HG03135 (cell line): Measurements from ENCODE around the gene ARHGAP22.

Experiments used
- ATAC-seq: cut with Tn5 transposase; IDR thresholded peaks from one replicate; pipeline ENCODE4 v1.9.1; 2021; ENCODE audit warnings: mild to moderate bottlenecking, moderate library complexity; ENCODE audit not compliant: unreplicated experiment

ARHGAP22 gene

GRCh38 chr10:48501787-48502771 is 102.8 kb downstream of the ARHGAP22 start:
- no peak for ATAC-seq

- no peak for ATAC-seq
Measured at GRCh38 chr10:48501226-48501625, 103.6 kb downstream of the ARHGAP22 start.

- no peak for ATAC-seq
Measured at GRCh38 chr10:48500771-48501170, 104.1 kb downstream of the ARHGAP22 start.

GRCh38 chr10:48498940-48499510 is 105.8 kb downstream of the ARHGAP22 start:
- no peak for ATAC-seq

- ATAC-seq: no peak
Measured at GRCh38 chr10:48497780-48498770, 106.8 kb downstream of the ARHGAP22 start.

GRCh38 chr10:48496831-48497779 is 107.8 kb downstream of the ARHGAP22 start:
- no peak for ATAC-seq

- no peak for ATAC-seq
Measured at GRCh38 chr10:48496105-48496830, 108.6 kb downstream of the ARHGAP22 start.

GRCh38 chr10:48495282-48496045 is 109.4 kb downstream of the ARHGAP22 start:
- ATAC-seq: no peak

- ATAC-seq: no peak
Measured at GRCh38 chr10:48494611-48495010, 110.3 kb downstream of the ARHGAP22 start.

- ATAC-seq: no peak
Measured at GRCh38 chr10:48494073-48494472, 110.8 kb downstream of the ARHGAP22 start.

- no peak for ATAC-seq
Measured at GRCh38 chr10:48493083-48493871, 111.6 kb downstream of the ARHGAP22 start.

GRCh38 chr10:48492201-48492600 is 112.7 kb downstream of the ARHGAP22 start:
- ATAC-seq: no peak

GRCh38 chr10:48491392-48492139 is 113.3 kb downstream of the ARHGAP22 start:
- ATAC-seq: no peak

- ATAC-seq: no peak
Measured at GRCh38 chr10:48490946-48491345, 113.9 kb downstream of the ARHGAP22 start.

GRCh38 chr10:48490571-48490940 is 114.3 kb downstream of the ARHGAP22 start:
- ATAC-seq: no peak

GRCh38 chr10:48489099-48489498 is 115.8 kb downstream of the ARHGAP22 start:
- no peak for ATAC-seq

GRCh38 chr10:48487244-48487643 is 117.6 kb downstream of the ARHGAP22 start:
- ATAC-seq: no peak
